NCI-H1048 (cell line): ENCODE data around the gene TMEM165.
"Not testable (repeated sequence)": the region's sequence is repeated elsewhere in the genome, so short reads cannot be mapped to it uniquely, and the experiment has no call there.

ENCODE experiments used
- DNase-seq: peaks from one replicate; lab custom pipeline; 2025; lab: John Stamatoyannopoulos, UW

TMEM165 gene, protein sequence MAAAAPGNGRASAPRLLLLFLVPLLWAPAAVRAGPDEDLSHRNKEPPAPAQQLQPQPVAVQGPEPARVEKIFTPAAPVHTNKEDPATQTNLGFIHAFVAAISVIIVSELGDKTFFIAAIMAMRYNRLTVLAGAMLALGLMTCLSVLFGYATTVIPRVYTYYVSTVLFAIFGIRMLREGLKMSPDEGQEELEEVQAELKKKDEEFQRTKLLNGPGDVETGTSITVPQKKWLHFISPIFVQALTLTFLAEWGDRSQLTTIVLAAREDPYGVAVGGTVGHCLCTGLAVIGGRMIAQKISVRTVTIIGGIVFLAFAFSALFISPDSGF

DNA sequence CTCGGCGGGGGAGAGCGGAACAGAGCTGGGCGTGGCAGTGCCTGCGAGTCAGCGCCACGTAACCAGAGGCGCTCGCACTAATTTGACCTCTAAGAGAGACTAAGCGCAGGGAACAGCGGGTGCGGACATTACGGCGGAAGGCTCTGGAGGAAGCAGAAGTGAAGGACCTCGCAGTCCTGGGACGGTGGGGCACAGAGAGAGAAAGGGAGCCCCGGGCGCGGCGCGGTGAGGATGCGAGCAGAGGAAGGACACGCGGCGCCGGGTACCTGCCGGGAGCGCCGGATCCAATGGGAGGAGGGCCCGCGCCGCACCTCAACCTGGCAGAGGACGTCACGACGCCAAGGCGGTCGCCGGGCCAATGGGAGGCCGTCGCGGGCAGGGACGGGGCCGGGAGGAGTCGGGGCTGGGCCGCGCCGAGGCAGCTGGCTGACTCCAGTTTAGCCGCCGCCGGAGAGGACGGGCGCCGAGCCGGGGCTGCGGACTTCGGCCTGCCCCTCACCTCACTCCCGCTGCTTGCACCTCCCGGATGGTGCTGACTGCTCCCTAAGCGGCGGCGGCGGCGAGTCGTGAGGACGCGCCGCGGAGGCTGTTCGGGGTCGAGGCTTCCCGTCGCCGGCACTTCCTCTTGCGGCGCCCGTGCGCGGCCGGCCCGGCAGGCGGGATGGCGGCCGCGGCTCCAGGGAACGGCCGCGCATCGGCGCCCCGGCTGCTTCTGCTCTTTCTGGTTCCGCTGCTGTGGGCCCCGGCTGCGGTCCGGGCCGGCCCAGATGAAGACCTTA, at the start of gene TMEM165:
Gene TMEM165, plus strand, starts transcription at position 429 of the 779 bp plus-strand sequence. Its CDS starts 233 bp downstream, at position 662.
- DNase-seq = peak; percentile 69

DNA sequence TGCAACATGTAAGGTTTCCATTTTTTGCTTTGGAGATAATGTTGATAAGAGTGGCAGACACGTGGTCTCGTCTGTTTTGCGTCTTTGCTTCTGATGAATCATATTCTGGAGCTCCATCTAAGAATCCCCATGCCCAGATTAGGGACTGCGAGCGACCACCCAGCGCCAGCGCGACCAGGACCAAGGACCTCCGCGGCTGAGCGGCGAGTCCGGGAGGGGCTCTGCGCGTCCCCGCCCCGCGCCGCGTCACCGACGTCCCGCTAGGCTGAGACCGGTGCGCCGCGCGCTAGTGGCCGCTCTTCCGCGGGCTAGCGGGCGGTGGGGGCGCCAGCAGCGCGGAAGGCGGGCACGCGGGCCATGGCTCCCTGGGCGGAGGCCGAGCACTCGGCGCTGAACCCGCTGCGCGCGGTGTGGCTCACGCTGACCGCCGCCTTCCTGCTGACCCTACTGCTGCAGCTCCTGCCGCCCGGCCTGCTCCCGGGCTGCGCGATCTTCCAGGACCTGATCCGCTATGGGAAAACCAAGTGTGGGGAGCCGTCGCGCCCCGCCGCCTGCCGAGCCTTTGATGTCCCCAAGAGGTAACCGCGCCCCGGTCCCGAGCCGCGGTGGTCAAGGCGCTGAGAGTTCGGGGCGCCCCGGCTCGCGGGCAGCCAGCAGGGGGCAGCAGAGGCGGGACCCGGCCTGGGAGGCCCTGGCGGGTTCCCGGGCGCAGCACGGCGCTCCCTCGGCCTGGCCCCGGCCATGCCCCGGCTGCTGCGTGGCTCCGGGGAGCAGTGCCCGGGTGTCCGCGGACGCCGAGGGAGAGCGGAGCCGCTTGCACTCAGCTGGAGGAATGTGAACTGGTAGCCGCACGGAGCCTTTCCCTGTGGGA, 49.5 kb upstream of the TMEM165 start, which contains the start of gene SRD5A3:
Gene SRD5A3, plus strand, starts transcription at position 263 of the 871 bp plus-strand sequence. Its CDS starts 95 bp downstream, at position 358.
- peak; percentile 31 for DNase-seq

DNA sequence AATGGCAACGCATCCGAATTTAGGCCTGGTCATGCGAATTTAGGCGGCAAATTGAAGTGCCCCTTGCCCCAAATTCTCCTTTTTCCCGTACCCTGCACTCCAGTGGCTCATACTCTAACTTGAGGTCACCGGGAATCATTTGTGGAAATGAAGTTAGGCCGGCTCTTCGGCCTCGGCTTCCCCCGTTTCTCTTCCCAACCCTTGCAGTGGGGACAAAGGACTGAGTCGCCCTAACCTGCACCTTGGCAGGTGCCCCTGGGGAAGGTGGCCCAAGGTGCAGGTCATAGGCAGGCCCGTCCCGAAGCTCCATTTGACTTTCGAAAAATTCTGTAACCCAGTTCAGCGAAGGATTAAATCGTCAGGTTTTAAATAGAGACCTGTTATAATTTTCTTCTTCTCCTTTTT, 48.9 kb upstream of the TMEM165 start:
- DNase-seq = no peak

DNA sequence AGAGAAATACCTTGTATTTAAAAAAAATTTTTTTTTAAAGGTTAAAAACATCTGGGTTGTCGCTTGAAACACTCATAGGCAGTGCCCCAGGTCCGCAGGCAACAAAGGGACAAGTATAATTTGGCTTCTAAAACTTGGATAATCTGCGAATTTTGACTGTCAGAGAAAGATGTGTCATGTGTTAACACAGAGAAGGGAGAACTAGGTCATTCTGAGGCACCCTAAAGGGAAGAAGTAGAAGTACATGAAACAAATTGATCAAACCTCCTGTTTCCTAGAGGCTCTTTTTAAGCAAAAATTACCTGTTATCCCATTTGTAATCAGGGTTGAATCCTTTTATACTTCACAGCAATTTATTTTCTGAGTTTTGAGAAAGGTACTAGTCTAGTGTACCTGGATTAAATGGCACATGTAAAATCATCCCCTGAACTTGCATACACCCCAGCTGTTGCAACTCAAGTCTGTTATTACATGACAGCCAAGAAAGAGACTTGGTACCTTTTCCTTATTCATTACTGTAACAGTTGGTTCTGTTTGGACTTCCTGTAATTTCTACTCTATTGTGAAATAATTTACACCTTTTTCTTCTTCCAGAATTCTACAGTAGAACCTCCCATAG, 48.0 kb upstream of the TMEM165 start:
- no peak for DNase-seq

DNA sequence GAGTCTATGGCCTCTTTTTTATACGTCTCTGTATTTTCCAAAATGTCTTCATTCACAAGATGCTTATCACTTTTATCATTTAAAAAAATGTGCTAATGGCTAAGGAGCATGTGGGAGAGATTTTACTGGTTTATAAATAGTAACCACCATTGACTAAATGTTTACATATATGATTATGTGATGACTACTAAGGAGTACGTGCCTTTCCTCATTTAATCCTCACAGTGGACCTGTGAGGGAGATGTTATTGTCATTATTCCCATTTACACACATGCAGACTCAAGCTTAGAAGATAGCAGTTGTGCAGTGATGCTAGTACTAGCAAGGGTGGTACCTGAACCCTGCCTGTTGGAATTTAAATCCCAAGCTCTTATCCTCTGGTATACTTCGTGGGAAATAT, 47.3 kb upstream of the TMEM165 start:
- no peak for DNase-seq

DNA sequence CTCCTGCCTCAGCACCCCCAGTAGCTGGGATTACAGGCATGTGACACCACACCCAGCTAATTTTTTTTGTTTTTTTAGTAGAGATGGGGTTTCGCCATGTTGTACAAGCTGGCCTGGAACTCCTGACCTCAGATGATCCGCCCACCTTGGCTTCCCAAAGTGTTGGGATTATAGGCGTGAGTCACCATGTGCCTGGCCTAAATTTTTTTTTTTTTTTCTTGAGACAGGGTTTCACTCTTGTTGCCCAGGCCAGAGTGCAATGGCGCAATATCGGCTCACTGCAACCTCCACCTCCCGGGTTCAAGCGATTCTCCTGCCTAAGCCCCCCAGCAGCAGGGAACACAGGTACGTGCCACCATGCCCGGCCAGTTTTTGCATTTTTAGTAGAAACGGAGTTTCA, 44.9 kb upstream of the TMEM165 start:
- not testable (repeated sequence) for DNase-seq

DNA sequence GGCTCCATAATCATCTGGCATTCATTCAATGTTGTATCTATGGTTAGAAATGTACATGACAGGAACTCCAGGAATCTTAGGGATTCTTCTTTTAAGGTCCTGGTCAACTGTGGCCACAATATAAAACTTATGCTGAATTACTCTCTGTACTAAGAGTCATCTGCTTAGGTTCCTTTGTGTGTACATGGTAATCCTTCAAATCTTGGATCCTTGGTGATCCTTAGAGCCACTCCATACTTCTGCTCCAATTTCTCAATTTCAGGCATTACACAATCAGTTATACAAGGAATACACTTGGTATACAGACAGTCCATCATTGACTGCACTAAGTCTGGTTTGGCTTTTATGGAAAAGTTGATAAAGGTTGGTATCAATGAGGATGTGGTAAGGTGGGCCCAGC, 43.9 kb upstream of the TMEM165 start:
- DNase-seq = no peak

DNA sequence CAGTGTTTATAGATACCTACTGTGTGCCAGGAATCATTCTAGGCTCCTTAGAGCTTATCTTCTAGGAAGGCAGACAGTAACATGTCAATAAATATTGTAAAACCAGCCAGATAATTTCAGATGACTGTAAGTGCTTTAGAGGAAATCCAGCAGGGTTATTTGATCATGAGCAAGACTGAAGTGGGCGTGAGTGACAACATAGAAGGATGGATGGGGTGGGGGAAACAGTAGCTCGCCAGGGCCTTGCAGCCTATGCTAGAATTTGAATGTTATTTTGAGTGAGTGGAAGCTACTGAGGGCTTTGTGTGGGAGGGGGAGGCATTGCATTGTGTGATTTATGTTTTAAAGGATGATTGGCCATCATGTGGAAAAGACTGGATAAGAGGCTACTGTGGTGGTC, 43.0 kb upstream of the TMEM165 start:
- no peak for DNase-seq

DNA sequence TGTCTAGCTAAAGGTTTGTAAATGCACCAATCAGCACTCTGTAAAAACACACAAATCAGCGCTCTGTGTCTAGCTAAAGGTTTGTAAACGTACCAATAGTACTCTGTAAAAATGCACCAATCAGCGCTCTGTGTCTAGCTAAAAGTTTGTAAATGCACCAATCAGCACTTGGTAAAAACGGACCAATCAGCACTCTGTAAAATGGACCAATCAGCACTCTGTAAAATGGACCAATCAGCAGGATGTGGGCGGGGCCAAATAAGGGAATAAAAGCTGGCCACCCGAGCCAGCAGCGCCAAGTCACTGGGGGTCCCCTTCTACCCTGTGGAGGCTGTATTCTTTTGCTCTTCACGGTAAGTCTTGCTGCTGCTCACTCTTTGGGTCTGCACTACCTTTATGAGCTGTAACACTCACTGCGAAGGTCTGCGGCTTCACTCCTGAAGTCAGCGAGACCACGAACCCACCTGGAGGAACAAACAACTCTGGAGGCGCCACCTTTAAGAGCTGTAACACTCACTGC, 42.5 kb upstream of the TMEM165 start:
- not testable (repeated sequence) for DNase-seq

DNA sequence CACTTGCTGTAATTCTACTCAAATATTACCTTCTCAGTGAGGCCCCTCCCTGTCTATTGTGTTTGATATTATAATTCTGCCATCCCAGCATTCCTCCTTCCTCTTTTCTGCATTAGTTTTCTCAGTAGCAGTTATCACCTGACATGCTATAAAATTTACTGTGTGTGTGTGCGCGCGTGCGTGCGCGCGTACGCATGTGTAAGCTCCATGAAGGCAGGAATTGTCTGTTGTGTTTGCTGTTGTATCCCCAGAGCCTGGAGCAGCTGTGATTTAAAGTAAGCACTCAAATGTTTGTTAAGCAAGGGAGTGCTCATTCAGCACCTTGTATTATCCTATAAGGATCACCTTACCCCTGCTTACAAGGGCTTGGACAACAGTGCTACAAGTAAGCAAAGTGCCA, 41.1 kb upstream of the TMEM165 start:
- DNase-seq = no peak

DNA sequence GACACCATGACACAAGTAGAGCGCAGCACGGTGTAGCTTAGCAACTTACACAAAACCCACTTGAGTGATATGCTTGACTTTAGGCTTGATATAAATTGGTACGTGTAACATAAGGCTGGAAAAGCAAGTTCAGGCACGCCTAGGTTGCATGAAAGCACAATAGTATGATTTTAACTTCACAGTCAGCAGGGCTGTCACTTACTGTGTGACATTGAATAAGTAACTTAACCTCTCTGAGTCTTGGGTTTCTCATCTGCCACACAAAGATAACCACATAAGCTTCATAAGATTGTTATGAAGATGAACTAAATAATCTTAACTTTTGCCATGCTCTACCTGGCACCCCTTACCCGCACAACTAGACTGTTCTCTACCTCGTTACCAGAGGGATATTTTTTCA, 40.2 kb upstream of the TMEM165 start:
- DNase-seq = no peak

DNA sequence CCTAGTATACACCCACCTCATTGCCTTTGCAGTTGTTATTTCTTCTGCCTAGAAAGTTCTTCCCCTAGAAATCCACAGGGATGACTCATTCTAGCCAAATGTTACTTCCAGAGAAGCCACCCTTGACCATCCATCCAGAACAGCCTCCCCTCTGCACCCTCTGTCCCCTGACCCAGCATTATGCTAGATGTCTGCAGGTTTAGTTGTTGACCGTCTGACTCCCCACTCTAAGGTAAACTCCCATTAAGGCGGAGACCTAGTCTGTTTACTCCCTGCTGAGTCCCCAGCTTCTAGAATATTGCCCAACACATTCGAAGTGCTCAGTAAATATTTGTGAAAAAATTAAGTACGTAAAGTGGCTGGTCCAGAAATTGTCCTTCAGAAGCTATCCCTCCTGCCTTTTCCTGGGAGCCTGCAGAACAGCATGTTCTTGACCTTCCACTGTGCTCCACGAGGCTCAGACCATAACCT, 38.7 kb upstream of the TMEM165 start:
- DNase-seq = no peak

DNA sequence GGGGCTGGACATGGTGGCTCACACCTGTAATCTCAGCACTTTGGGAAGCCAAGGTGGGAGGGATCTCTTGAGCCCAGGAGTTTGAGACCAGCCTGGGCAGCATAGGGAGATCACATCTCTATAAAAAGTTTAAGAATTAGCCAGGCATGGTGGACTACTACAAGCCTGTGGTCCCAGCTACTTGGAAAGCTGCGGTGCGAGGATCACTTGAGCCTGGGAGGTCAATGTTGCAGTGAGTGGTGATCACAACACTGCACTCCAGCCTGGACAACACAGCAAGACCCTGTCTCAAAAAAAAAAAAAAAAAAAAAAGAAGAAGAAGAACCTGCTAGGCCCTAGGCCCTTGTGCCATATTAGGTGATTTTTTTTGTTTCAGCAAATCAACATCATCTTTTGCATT, 37.5 kb upstream of the TMEM165 start:
- no peak for DNase-seq

DNA sequence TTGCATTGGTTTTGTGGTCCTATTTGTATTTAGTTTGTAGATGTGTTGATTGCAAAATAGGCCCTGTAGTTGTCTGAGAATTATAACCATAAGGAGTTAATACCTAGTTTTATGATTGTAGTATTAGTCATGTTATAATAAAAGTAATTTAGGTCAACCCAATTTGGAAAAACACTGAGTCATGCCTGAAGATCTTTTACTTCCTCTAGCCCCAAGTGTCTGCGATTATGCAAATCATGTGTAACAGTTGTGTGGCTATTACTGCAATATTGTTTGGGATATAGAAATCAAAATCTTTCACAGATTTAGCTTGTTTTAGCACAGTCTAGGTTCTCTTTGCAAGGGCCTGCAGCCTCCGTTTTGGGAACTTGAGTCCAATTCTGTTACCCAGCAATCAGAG, 37.1 kb upstream of the TMEM165 start:
- peak; percentile 65 for DNase-seq

DNA sequence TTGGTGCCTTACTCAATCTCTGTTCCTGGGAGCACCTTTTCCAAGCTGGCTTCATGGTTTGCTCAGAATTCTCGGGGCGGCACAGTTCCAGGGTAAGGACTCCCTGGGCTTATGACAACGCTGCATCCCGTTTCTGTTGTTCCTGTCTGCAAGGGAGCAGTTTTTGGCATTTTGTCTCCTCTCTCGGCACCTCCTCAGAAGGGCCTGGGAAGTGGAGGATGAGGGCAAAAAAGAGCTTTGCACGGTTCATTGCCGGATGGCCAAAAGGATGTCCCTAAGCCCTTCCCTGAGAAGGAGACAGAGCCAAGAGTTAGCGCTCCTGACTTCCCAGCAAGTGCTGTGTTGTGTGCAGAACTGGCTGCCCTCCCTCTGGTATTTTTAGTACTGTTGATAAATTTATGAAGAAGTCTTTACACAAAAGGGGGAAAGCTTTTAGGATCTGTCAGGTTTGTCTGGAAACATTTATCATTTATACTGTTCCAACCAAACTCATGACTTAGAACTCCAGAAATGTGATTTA, 36.3 kb upstream of the TMEM165 start:
- DNase-seq = no peak

DNA sequence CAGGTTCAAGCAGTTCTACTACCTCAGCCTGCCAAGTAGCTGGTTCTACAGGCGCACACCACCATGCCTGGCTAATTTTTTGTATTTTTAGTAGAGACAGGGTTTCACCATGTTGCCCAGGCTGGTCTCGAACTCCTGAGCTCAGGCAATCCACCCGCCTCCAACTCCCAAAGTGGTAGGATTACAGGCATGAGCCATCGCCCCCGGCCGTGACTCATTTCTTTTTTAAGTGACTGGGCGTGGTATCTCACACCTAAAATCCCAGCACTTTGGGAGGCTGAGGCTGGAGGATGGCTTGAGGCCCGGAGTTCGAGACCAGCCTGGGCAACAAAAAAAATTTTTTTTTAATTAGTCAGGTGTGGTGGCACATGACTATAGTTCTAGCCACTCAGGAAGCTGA, 32.8 kb upstream of the TMEM165 start:
- DNase-seq = not testable (repeated sequence)

DNA sequence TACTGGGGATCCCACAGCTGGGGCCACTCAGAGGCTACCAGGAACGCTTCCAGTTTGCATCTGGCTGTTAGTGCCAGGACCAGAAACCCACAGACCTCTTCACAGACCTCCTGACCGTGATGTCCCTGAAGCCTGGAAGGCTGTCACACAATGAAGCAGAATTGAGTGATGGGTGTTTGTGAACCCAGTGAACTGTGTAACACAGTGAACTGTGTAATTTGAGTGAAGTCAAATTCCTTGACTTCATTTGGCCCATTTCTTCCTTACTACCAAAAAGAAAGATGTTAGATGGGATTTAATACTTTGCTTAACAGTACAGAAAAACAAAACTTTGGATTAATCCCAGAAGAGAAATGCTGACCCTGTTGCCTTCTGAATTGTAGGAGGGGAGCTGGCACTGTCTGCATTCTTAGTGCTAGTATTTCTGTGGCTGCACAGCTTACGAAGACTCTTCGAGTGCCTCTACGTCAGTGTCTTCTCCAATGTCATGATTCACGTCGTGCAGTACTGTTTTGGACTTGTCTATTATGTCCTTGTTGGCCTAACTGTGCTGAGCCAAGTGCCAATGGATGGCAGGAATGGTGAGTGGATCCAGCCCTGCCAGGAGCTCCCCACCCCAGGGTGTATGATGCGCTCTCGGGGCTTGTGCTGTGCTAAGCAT, 31.9 kb upstream of the TMEM165 start:
- no peak for DNase-seq

DNA sequence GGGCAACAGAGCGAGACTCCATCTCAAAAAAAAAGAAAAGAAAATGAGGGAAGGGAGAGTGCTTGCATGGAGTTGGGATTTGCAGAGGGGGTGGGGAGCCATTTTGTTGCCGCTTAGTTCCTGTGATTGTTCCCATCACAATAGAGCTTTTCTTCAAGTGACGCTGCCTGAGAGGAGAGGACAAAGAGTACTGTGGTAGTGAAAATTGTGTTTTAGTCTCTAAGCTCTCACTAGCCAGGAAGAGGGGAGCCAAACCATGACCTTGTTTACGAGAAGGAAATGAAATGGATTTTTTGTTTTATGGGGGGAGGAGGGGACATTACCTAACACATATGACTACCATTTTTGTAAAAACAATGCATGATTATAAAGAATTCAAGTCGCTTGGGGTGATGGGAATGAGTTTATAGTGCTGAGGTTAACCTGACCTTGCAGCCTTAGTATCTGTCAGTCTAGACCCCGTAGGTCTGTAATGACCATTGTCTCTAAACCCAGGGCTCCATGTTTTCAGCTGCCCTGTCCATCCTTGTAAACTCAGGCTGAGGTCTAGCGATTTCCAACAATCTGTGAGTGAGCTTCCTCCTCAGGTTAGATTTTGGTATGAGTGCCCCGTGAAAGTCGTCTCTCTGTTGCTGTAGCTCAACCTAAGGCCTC, 30.9 kb upstream of the TMEM165 start:
- DNase-seq = no peak

DNA sequence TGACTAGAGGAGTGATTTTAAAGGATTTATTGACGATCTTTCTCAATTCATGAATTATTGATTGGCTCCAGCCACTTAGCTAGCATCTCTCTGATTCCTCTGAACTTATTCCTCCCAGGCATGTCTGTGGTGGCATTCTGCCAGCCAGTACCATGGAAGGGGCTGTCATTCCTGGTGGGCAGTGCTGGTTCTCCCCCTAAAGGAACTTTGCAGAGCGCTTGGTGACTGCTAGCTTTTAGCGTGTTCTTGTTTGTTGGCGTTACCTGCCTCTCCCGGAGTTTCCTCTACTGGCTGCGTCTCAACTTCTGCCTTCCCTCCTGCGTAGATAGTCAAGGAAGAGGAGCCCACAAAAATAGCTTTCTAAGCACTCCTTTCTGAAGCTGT, 30.4 kb upstream of the TMEM165 start:
- DNase-seq = no peak

DNA sequence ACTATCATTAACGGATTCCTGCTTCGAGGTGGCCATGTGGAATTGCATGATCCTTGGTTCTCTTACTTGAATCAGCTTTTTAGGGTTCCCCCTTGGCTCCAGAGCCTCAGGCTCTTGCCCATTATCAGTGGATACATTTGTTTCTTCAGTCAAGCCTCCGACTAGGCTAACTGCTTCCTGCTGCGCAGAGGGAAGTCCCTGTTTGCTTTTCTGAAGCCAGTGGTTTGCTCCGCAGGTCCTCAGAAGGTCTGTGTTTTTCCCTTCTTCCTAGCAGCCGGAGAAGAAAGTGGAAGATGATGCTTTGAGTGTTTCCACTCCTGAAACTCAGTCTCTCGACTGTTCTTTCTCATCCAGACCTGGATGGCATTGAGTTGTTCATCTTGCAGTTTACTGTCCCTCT, 29.1 kb upstream of the TMEM165 start:
- no peak for DNase-seq
